ENCODE results near the gene BOD1.

BOD1 gene

DNA sequence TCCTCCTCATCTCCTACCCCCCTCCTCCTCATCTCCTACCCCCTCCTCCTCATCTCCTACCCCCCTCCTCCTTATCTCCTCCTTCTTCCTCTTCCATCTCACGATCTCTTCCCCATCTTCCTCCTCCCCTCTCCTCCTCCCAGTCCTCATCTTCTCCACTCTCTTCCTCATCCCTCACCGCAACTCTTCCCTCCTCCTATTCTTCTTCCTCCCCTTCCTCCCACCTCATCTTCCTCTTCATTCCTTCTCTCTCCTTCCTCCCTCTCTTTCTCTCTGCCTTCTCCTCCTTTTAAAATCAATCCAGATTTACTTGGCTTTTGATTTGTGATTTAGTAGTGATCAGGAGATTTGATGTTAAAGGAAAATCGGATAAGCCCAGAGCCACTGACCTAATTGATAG, 15.0 kb upstream of the BOD1 start:
- H3K4me3 ChIP-seq (replicated peaks; ENCODE audit: insufficient read depth, low read length): no peak overlapping the region
- H3K27ac ChIP-seq (replicated peaks): no peak overlapping the region
- peak in 1 of 2 experiments; percentile 45 for DNase-seq (ENCODE audit: low read depth in 1 of 2, low spot score in 1 of 2)
- TF ChIP-seq, protein P1, sequence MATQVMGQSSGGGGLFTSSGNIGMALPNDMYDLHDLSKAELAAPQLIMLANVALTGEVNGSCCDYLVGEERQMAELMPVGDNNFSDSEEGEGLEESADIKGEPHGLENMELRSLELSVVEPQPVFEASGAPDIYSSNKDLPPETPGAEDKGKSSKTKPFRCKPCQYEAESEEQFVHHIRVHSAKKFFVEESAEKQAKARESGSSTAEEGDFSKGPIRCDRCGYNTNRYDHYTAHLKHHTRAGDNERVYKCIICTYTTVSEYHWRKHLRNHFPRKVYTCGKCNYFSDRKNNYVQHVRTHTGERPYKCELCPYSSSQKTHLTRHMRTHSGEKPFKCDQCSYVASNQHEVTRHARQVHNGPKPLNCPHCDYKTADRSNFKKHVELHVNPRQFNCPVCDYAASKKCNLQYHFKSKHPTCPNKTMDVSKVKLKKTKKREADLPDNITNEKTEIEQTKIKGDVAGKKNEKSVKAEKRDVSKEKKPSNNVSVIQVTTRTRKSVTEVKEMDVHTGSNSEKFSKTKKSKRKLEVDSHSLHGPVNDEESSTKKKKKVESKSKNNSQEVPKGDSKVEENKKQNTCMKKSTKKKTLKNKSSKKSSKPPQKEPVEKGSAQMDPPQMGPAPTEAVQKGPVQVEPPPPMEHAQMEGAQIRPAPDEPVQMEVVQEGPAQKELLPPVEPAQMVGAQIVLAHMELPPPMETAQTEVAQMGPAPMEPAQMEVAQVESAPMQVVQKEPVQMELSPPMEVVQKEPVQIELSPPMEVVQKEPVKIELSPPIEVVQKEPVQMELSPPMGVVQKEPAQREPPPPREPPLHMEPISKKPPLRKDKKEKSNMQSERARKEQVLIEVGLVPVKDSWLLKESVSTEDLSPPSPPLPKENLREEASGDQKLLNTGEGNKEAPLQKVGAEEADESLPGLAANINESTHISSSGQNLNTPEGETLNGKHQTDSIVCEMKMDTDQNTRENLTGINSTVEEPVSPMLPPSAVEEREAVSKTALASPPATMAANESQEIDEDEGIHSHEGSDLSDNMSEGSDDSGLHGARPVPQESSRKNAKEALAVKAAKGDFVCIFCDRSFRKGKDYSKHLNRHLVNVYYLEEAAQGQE (IDR thresholded peaks at IDR 0.05; ENCODE audit: insufficient replicate concordance, low read depth): no peak
- TF ChIP-seq GABPA (IDR thresholded peaks at IDR 0.05; ENCODE audit: low read depth): no peak
- TF ChIP-seq, protein P2, sequence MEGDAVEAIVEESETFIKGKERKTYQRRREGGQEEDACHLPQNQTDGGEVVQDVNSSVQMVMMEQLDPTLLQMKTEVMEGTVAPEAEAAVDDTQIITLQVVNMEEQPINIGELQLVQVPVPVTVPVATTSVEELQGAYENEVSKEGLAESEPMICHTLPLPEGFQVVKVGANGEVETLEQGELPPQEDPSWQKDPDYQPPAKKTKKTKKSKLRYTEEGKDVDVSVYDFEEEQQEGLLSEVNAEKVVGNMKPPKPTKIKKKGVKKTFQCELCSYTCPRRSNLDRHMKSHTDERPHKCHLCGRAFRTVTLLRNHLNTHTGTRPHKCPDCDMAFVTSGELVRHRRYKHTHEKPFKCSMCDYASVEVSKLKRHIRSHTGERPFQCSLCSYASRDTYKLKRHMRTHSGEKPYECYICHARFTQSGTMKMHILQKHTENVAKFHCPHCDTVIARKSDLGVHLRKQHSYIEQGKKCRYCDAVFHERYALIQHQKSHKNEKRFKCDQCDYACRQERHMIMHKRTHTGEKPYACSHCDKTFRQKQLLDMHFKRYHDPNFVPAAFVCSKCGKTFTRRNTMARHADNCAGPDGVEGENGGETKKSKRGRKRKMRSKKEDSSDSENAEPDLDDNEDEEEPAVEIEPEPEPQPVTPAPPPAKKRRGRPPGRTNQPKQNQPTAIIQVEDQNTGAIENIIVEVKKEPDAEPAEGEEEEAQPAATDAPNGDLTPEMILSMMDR (IDR thresholded peaks at IDR 0.05; ENCODE audit: insufficient read depth, low read length): no peak
- no peak for TF ChIP-seq POLR2AphosphoS5 (IDR thresholded peaks at IDR 0.05; ENCODE audit: low read depth)
- TF ChIP-seq SPI1 (IDR thresholded peaks at IDR 0.05; ENCODE audit: borderline replicate concordance, low read depth): no peak
- no peaks in the 10 kb centered on the region for H3K27me3 ChIP-seq (ENCODE audit: insufficient read depth, poor library complexity, severe bottlenecking)

DNA sequence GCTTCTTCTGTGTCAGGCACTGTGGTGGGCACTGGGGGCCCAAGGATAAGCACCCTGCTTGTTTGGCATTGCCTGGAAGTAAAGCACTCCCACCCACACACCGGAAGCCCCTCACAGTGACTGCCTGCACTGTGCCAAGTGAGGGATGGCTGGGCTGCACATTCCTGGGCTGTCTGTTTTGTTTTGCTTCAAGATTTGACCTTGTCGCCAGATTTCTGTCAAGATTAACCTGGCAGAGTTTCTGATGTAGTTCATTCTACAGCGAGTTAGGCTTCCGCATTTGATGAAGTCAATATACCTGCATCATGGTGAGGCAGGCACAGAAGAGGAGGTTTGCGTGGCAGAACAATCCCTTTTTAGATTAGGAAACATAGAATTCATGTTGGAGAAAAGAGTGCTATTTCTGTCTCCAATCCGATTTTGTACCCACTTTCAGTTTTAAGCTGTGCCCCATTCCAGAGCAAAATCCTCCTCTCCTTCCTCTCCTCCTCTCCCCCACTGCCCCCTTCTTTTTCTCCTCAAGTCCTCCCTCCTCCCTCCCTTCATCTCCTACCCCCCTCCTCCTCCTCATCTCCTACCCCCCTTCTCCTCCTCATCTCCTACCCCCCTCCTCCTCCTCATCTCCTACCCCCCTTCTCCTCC, 14.4 kb upstream of the BOD1 start:
- H3K4me3 ChIP-seq (replicated peaks; ENCODE audit: insufficient read depth, low read length): no peak overlapping the region
- no peaks in the 10 kb centered on the region for H3K27me3 ChIP-seq (ENCODE audit: insufficient read depth, poor library complexity, severe bottlenecking)
- TF ChIP-seq POLR2AphosphoS5 (IDR thresholded peaks at IDR 0.05; ENCODE audit: low read depth) (no peak), GABPA (IDR thresholded peaks at IDR 0.05; ENCODE audit: low read depth) (no peak), SPI1 (IDR thresholded peaks at IDR 0.05; ENCODE audit: borderline replicate concordance, low read depth) (no peak)
- TF ChIP-seq, protein P1 (IDR thresholded peaks at IDR 0.05; ENCODE audit: insufficient replicate concordance, low read depth): no peak
- TF ChIP-seq, protein P2 (IDR thresholded peaks at IDR 0.05; ENCODE audit: insufficient read depth, low read length): no peak
- no peak for DNase-seq (ENCODE audit: low read depth in 1 of 2, low spot score in 1 of 2)
- no peak overlapping the region for H3K27ac ChIP-seq (replicated peaks)

DNA sequence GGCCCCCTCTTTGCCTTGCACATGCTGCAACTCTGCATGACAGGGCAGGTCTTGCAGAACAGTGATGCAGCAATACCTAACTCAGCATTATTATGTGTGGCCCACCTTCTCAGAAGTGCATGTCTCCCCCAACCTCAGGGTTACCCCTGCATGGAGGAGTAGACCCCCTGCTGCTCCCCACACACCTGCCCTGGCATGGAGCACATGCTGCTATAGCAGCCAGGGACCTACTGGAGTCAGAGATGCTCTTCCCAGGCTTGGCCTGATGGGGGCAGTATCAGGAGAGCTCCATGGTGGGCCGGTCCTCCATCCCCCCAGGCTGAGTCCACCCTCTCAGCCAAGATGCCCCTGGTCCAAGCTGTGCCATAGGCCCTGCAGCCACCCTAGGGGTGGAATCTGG, 13.2 kb upstream of the BOD1 start:
- no peak overlapping the region for H3K27ac ChIP-seq (replicated peaks)
- TF ChIP-seq GABPA (IDR thresholded peaks at IDR 0.05; ENCODE audit: low read depth): no peak
- TF ChIP-seq, protein P1 (IDR thresholded peaks at IDR 0.05; ENCODE audit: insufficient replicate concordance, low read depth): no peak
- no peak for TF ChIP-seq SPI1 (IDR thresholded peaks at IDR 0.05; ENCODE audit: borderline replicate concordance, low read depth)
- TF ChIP-seq, protein P2 (IDR thresholded peaks at IDR 0.05; ENCODE audit: insufficient read depth, low read length): no peak
- TF ChIP-seq POLR2AphosphoS5 (IDR thresholded peaks at IDR 0.05; ENCODE audit: low read depth): no peak
- H3K27me3 ChIP-seq (ENCODE audit: insufficient read depth, poor library complexity, severe bottlenecking): no peaks in the 10 kb centered on the region
- H3K4me3 ChIP-seq (replicated peaks; ENCODE audit: insufficient read depth, low read length): no peak overlapping the region
- DNase-seq (ENCODE audit: low read depth in 1 of 2, low spot score in 1 of 2): no peak

Data from HL-60 (cell line).